Occipital lobe (tissue), 2 donors: ENCODE results near the gene TRABD2A. TPM values are rescaled to one million over a fixed set of nuclear protein-coding genes. Genes with fewer than 3 reads are reported as not detected.
A peak's percentile ranks its signal among the peaks of the same experiment; 100 is the strongest.

ENCODE experiments used
- DNase-seq: peaks from one replicate; lab custom pipeline; 2025; lab: John Stamatoyannopoulos, UW
- total RNA-seq: library from RNA; depleted of rRNA; stranded (reverse); fragments of >200 nt; gene quantifications from one replicate; pipeline ENCODE4 v1.2.3, GENCODE V29; 2014

Gene TRABD2A
- total RNA-seq, 1 donor from 2014 or later: 1.1 TPM

DNA sequence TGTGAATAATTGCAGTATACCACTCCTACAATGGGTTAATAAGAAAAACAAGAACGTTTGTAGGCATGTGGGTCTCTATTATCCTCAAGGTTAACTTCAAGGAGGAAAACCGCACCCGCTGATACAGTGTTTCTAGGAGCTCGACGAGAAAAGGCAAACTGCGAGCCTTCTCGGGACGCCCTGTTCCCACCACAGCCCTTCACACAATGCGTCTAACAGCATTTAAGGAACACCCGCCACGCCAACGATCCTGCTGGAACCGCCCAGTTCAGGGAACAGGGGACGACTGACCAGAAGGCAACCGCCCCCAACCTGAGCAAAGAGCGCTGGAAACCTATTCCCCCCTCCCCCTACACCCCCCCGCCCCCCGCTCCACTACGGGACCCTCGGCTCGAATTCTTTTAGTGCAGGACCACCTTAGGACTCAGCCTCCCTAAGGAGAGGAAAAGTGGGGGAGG, 23.9 kb upstream of the TRABD2A start:
- DNase-seq: peak; percentile 13

DNA sequence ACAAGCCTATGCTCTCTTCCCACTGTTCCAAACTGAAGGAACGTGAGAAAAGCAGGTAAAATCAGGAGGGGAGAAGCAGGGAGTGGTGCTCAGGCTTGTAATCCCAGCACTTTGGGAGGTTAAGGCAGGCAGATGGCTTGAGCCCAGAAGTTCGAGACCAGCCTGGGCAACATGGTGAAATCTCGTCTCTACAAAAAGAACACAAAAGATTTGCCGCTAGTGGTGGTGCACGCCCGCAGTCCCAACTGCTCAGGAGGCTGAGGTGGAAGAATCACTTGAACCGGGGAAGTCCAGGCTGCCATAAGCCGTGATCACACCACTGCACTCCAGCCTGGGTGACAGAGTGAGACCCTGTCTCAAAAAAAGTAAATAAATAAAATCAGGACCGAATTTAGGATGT, 23.3 kb upstream of the TRABD2A start:
- no peak for DNase-seq

GRCh38 chr2:84902526-84902925, 21.6 kb upstream of the TRABD2A start:
- DNase-seq: no peak

GRCh38 chr2:84901593-84902120, 20.8 kb upstream of the TRABD2A start:
- DNase-seq: no peak

DNA sequence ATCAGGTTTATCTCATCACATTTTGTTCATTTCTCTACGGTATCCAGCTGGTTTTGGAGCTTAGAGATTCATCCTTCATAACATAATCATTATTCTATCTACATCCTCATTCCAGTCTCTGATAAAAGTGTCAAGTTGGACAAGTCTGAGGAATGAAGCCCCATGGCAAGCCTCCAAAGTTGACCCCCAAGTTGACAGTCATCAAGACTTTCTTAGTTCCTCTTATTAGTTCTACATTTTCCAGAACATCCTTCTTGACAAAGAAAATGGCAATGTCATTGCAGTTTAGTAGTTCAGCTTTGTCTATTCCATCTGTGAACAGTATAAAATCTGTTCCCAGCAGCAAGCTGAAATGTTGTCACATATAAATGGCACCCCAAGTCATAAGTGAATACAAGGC, 20.1 kb upstream of the TRABD2A start:
- no peak for DNase-seq

- no peak for DNase-seq
Observed at GRCh38 chr2:84899304-84900204, 18.7 kb upstream of the TRABD2A start.

DNA sequence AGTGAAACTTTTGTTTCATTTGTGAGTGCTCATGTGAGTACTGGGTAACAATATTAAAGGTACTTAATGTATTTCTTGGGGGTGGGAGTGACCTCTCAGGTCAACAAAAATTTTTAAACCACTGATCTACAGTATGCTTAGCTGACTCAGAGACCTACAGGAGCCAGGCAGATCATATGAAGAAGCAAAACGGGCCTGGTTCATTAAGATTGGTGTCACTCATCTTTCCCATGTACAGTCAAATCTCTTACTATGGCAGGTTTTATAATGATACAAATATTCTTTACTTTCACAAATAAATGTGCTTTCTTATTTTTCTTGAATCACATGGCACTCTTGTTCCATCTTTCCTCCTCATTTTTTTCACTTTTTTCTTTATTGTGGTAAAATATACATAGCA, 16.9 kb upstream of the TRABD2A start:
- DNase-seq: no peak

- no peak for DNase-seq
Observed at GRCh38 chr2:84896567-84896966, 15.7 kb upstream of the TRABD2A start.

GRCh38 chr2:84894758-84895520, 14.1 kb upstream of the TRABD2A start:
- no peak for DNase-seq

DNA sequence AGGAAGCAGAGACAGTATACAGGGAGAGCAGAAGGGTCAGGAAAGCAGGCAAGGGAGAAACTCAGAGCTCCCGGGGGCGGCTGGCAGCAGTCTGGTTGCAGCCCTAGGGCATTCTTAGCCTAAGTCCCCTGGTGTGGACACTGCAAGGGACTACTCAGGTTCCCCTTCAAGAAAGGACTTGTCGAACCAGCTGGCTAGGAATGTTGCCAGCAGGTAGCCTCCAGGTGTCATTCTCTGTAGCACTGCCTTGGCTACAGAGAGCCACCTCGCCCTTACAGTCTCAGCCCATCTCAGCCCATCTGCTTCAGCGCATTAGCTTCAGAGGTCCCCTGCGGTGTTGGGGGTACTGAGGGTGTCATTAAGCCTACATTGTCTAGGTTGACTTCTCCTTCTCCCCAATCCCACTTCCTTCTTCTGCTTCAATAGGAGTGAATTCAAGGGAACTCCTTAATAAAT, 13.3 kb upstream of the TRABD2A start:
- DNase-seq: no peak

- DNase-seq: no peak
Observed at GRCh38 chr2:84891355-84892010, 10.6 kb upstream of the TRABD2A start.

- DNase-seq: no peak
Observed at GRCh38 chr2:84889332-84889731, 8.4 kb upstream of the TRABD2A start.

GRCh38 chr2:84888401-84889276, 7.8 kb upstream of the TRABD2A start:
- DNase-seq: no peak

GRCh38 chr2:84886791-84887190, 5.9 kb upstream of the TRABD2A start:
- DNase-seq: no peak

DNA sequence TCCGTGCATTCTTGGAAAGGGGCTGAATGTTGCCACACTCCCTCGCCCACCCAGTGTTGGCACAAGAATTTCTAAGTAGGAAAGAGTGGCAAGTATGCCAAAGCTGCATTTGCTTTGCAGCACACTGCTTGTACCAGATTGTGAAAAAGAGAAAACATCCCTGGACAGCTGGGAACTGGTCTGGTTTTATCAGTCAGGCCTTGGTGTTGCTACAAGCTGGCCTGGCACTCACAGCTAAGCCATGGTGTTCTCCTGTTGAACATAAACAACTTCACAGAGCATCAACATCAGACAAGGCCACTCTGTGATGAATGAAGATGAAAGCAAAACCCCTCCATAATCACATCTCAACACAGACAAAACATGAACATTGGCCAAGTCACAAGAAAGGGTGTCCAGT, 4.2 kb upstream of the TRABD2A start:
- no peak for DNase-seq

DNA sequence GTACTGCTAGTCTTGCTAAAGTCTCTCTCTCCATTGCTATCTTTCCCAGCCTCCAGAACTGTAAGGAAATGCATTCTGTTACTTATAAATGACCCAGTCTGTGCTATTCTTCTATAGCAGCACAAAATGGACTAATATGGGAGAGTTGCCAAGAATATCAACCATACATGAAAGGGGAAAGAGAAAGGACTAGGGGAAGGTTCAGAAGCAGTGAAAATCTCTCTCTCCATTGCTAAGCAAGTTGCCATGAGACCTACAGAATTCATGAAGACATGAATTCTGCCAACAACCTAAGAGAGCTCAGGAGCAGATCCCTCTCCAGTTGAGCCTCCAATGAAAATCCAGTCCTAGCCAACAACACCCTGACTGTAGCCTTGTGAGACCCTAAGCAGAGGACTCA, 3.6 kb upstream of the TRABD2A start:
- DNase-seq: no peak

GRCh38 chr2:84882775-84883550, 2.1 kb upstream of the TRABD2A start:
- no peak for DNase-seq

DNA sequence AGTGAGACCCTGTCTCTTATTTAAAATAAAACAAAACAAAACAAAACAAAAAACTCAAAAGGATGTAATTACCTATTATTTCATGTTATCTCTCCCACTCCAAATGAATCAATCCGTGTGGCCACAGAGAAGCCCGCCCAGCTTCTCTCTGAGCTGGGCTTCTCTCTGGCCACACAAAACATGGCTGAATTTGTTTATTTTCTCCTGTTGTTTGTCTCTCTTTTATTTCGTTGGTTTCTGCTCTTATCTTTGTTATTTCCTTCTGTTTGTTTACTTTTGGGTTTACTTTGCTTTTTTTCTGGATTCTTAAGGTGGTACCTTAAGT, 1.5 kb upstream of the TRABD2A start:
- DNase-seq: no peak

- peak; percentile 53 for DNase-seq
Observed at GRCh38 chr2:84881581-84882413, 913 bp upstream of the TRABD2A start.
